ENCODE results near the gene MED23.

GRCh38 chr6:131640576-131640975 is 12.5 kb upstream of the MED23 start:
- TF ChIP-seq, protein P1, sequence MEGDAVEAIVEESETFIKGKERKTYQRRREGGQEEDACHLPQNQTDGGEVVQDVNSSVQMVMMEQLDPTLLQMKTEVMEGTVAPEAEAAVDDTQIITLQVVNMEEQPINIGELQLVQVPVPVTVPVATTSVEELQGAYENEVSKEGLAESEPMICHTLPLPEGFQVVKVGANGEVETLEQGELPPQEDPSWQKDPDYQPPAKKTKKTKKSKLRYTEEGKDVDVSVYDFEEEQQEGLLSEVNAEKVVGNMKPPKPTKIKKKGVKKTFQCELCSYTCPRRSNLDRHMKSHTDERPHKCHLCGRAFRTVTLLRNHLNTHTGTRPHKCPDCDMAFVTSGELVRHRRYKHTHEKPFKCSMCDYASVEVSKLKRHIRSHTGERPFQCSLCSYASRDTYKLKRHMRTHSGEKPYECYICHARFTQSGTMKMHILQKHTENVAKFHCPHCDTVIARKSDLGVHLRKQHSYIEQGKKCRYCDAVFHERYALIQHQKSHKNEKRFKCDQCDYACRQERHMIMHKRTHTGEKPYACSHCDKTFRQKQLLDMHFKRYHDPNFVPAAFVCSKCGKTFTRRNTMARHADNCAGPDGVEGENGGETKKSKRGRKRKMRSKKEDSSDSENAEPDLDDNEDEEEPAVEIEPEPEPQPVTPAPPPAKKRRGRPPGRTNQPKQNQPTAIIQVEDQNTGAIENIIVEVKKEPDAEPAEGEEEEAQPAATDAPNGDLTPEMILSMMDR (IDR thresholded peaks at IDR 0.05), result no peak
- no peak for TF ChIP-seq EZH2 (IDR thresholded peaks at IDR 0.05)

Measured in neural progenitor cell (in vitro differentiated cells).